T-helper 1 cell treated with Interleukin-12 subunit alpha and Interleukin-12 subunit beta and Interleukin-4 antibody, amounts not matched to agents 30 ng/mL and 1 ng/mL, for 36 hours (primary cell): ENCODE data around the gene SEC22C. TPM values are rescaled to one million over a fixed set of nuclear protein-coding genes. Genes with fewer than 3 reads are reported as not detected.
"Not testable (repeated sequence)": the region's sequence is repeated elsewhere in the genome, so short reads cannot be mapped to it uniquely, and the experiment has no call there.

Experiments
- intact Hi-C: fragments of 100-400 bp; cut with micrococcal nuclease; formaldehyde crosslinking; loops from one replicate; pipeline ENCODE4 v1.15.1; 2024
- total RNA-seq: library from RNA; stranded (reverse); gene quantifications from 2 replicates; pipeline ENCODE4 v1.2.3, GENCODE V29; 2022

SEC22C gene
- total RNA-seq, 1 donor from 2014 or later = 49.2 TPM

GRCh38 chr3:42582474-42583070 is 805 bp upstream of the SEC22C start:
- intact Hi-C loops = loop anchor here (1.0 to 5.0 kb wide), 9 partner anchors 8 to 620 kb away; partner anchors contain the start of genes CCDC13, HIGD1A, NKTR and SS18L2

DNA sequence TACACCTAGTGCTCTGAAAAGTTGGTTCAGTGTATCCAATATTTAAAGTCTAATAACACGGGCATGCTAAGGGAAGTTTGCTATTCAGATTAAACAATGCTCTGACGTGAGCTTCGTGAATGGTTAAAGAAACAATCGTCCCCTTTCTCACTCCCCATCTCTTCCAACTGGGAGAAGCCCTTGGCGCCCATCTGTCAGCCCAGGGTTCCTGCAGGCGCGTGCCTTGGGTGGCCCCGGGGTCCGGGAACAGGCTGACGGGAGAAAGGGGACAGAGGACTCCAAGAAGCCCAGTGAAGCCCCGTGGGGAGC is 413 bp downstream of the SEC22C start:
- intact Hi-C loops = loop anchor here (1.0 to 5.0 kb wide), 3 partner anchors 79 to 619 kb away; partner anchors contain the start of genes ULK4 and VIPR1

GRCh38 chr3:42579346-42579745 is 2.4 kb downstream of the SEC22C start:
- intact Hi-C loops = not testable (repeated sequence)

- intact Hi-C loops = no loop called here
These were observed 3.7 kb downstream of the SEC22C start for GRCh38 chr3:42578054-42578453.

- intact Hi-C loops = no loop called here
These were observed 6.5 kb downstream of the SEC22C start for GRCh38 chr3:42575137-42575741.

GRCh38 chr3:42572278-42572677 is 9.5 kb downstream of the SEC22C start:
- intact Hi-C loops = no loop called here

DNA sequence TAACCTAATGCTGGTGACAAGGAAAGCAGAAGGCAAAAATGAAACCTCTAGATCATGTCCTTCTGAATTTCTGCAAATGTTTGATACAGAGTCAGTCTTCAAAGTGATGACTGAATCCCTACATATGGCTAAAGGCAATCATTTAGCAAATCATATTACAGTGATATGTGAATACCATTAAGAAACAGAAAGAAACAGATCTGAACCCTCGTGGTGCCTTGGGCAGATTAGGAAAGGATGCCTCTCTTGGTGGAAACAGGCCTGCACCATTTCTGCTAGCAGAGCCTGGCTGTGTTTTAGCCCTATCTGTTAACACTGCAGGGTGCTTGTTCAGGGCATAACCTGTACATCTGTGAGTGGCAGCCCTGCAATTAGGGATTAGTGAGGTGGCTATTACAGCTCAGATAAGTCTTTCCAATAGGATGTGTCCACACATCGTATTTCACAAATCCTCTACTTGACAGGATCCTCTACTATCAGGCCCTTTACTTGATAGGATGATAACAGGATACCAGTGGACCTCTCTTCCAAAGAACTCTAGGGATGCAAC is 12.1 kb downstream of the SEC22C start:
- intact Hi-C loops = no loop called here

DNA sequence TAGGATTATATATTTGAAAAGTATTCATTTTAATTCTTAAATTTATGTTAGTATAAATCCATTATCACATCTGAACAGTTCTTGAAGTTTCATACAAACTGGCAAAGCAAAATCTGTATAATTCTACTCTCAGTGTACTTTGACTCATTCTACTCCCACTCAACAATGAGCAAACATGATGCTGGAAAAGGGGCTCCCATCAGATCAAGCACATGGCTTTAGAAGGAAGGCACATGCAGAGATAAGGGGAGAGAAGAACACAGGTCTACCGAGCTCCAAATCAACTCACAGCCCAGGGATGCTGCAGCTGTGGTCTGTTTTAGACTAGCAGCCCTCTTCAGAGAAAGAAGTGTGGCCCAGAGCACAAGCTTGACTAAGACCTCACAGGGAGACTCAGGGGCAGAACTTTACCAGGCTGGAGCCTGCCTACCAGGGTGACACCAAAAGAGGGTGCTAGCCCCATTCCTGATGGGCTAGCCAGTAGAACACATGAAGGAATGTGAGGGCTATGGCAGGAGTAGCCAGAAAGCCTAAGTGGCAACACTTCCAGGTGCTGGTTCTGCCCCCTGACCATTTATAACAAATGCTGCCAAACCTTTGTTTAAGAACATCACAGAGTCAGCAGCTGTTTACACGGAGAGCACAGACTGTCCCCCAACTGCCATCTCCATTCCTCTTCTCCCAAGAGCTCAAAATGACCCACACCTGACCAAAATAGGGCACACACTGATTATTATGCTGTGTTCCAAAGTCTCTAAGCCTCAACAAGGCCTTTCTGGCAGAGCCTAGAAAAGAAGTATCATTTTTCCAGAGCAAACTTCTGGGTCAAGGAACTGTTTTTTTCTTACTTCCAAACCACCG is 19.5 kb downstream of the SEC22C start:
- intact Hi-C loops = no loop called here

- intact Hi-C loops = loop anchor here (2.0 to 10.0 kb wide), 6 partner anchors 39 to 596 kb away; partner anchors contain the start of gene ULK4
These were observed 23.9 kb downstream of the SEC22C start for GRCh38 chr3:42557854-42558253.

- intact Hi-C loops = loop anchor here (1.0 to 10.0 kb wide), 12 partner anchors 10 to 595 kb away; partner anchors contain the start of genes HIGD1A, NKTR, SS18L2 and ULK4
These were observed 24.9 kb downstream of the SEC22C start for GRCh38 chr3:42556817-42557216.

DNA sequence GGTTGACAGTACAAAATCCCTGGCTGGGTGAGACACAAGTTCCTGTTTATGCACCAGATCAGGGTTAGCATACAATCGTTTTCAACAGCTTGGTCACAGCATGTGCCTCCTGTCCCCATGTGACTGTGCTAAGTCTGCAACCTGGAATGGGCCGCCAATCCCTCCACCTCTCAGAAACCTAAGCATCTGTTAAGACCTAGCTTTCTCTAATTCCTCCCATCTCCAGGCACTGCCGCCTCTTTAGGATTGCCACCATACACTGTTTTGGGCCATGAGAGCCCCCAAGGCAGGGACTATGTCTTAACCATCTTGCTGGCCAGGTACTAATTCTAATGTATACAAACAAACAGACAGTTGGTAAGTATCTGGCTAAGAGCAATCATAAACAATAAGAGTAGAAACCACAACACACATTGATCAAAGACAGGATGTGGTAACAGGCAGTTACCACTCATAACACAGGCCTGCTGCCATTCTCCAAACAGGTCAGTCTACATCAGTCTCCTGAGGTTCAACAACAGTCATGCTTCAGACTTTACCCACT is 25.6 kb downstream of the SEC22C start:
- intact Hi-C loops = loop anchor here (1.0 to 10.0 kb wide), 12 partner anchors 9 to 594 kb away; partner anchors contain the start of genes HIGD1A, NKTR, SS18L2 and ULK4

DNA sequence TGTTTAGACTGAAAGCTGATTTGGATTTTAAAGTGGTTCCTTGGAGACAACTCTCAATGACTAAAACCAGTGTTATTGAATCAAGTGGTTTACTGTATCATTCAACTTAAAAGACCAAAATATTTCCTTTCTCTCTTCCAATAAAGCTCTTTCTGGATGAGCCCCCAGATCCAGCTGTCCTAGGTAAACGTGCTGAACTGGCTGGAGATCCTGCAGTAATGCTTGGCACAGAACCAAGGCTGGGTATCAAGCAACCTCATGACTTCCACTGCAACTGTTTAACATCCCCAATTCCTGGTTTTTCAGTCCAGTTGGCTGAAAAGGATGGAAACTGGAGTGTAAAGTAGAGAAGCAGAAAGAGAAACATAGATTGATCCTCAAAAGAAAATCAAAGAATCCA is 28.9 kb downstream of the SEC22C start:
- intact Hi-C loops = loop anchor here (10.0 kb wide), 2 partner anchors 192 to 332 kb away; no protein-coding TSS in a partner anchor

GRCh38 chr3:42550250-42550649 is 31.5 kb downstream of the SEC22C start:
- intact Hi-C loops = loop anchor here (10.0 kb wide), 2 partner anchors 195 to 335 kb away; no protein-coding TSS in a partner anchor

GRCh38 chr3:42549131-42549530 is 32.6 kb downstream of the SEC22C start:
- intact Hi-C loops = loop anchor here (10.0 kb wide), 1 partner anchor 434 kb away; no protein-coding TSS in a partner anchor

- intact Hi-C loops = loop anchor here (1.0 to 10.0 kb wide), 3 partner anchors 9 to 433 kb away; partner anchors contain the start of gene VIPR1
These were observed 34.3 kb downstream of the SEC22C start for GRCh38 chr3:42547401-42547945.

- intact Hi-C loops = loop anchor here (1.0 to 10.0 kb wide), 3 partner anchors 10 to 432 kb away; partner anchors contain the start of gene VIPR1
These were observed 35.0 kb downstream of the SEC22C start for GRCh38 chr3:42546691-42547213.

- intact Hi-C loops = loop anchor here (10.0 kb wide), 1 partner anchor 431 kb away; no protein-coding TSS in a partner anchor
These were observed 36.4 kb downstream of the SEC22C start for GRCh38 chr3:42545284-42545900.

- intact Hi-C loops = loop anchor here (10.0 kb wide), 1 partner anchor 430 kb away; no protein-coding TSS in a partner anchor
These were observed 37.1 kb downstream of the SEC22C start for GRCh38 chr3:42544492-42545283.

GRCh38 chr3:42541079-42541478 is 40.7 kb downstream of the SEC22C start:
- intact Hi-C loops = loop anchor here (10.0 kb wide), 1 partner anchor 426 kb away; no protein-coding TSS in a partner anchor
